Suppressor macrophage treated with lipopolysaccharide for 4 hours (primary cell): ENCODE results near the gene GABRP.

ENCODE experiments used
- DNase-seq: peaks from one replicate; pipeline ENCODE4 v3.0.0-alpha.2; 2020

GABRP gene

GRCh38 chr5:170861917-170862766, 78.6 kb downstream of the GABRP start, which contains the start of gene RANBP17:
Gene RANBP17 (plus strand): TSS chr5:170862018.
- DNase-seq, result peak; percentile 59

DNA sequence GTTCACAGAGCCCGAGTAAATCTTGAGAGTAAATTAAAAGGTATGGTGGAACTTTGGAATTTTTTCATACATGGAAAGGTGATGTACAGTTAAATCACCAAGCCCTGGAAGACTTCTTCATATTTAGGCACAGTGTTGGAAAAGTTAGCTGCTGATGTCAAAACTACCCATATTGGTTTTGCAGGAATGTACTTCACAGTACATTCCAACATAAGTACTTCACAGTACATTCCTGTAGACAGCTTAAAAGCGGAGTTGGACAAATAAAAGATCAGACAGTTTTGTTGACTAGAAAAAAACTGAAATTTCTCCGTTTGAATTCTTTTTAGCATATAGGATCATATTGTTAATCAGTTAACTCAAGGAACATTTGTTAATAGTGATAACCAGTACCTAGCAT, 80.1 kb downstream of the GABRP start:
- DNase-seq, result no peak
